HEK293 (cell line): ENCODE results near the gene CILP.

Source experiments
- CTCF ChIP-seq: fragments of 450-650 bp; formaldehyde crosslinking; IDR thresholded peaks from 2 replicates; pipeline ENCODE4 v1.5.1; 2016; ENCODE audit warnings: missing biosample characterization, missing genetic modification characterization
- ZBTB20 ChIP-seq: fragments of 450-650 bp; formaldehyde crosslinking; IDR thresholded peaks from 2 replicates; pipeline ENCODE4 v1.5.1; 2016; ENCODE audit warnings: missing biosample characterization, missing genetic modification characterization
- ZNF302 ChIP-seq: fragments of 450-650 bp; formaldehyde crosslinking; IDR thresholded peaks from 2 replicates; pipeline ENCODE4 v1.5.1; 2016; ENCODE audit warnings: missing biosample characterization, missing genetic modification characterization, low read depth
- ZNF335 ChIP-seq: fragments of 450-650 bp; formaldehyde crosslinking; conservative IDR thresholded peaks from 2 replicates; pipeline ENCODE4 v1.5.1; 2016; ENCODE audit warnings: missing biosample characterization, missing genetic modification characterization
- ZNF423 ChIP-seq: fragments of 450-650 bp; formaldehyde crosslinking; IDR thresholded peaks from 2 replicates; pipeline ENCODE4 v1.5.1; 2016; ENCODE audit warnings: missing biosample characterization, missing genetic modification characterization
- ZNF488 ChIP-seq: fragments of 450-650 bp; formaldehyde crosslinking; IDR thresholded peaks from 2 replicates; pipeline ENCODE4 v1.5.1; 2016; ENCODE audit warnings: missing biosample characterization, missing genetic modification characterization
- ZNF560 ChIP-seq: fragments of 450-650 bp; formaldehyde crosslinking; IDR thresholded peaks from 2 replicates; pipeline ENCODE4 v1.5.1; 2017; ENCODE audit warnings: missing biosample characterization, missing genetic modification characterization, borderline replicate concordance
- ZNF585B ChIP-seq: fragments of 450-650 bp; formaldehyde crosslinking; IDR thresholded peaks from 2 replicates; pipeline ENCODE4 v1.5.1; 2016; ENCODE audit warnings: missing biosample characterization, missing genetic modification characterization

- no peak for TF ChIP-seq ZNF423 (tag by site-specific recombination)
- TF ChIP-seq CTCF, result no peak
- no peak for TF ChIP-seq ZNF488 (tag by site-specific recombination)
- TF ChIP-seq ZNF335 (tag by site-specific recombination), result no peak
- no peak for TF ChIP-seq ZBTB20 (tag by site-specific recombination)
- no peak for TF ChIP-seq ZNF560 (tag by site-specific recombination)
- TF ChIP-seq ZNF302 (tag by site-specific recombination), result no peak
- TF ChIP-seq ZNF585B (tag by site-specific recombination), result no peak
Measured at GRCh38 chr15:65209701-65210643, 1.3 kb downstream of the CILP start.
